GM13976 (cell line): ENCODE data around the gene FCGR2B.
"Not testable (repeated sequence)": the region's sequence is repeated elsewhere in the genome, so short reads cannot be mapped to it uniquely, and the experiment has no call there.

Experiments
- DNase-seq: peaks from one replicate; pipeline ENCODE4 v3.0.0; 2012; ENCODE audit warnings: low spot score
- CTCF ChIP-seq: IDR thresholded peaks from 2 replicates; pipeline ENCODE4 v1.5.1; 2012; ENCODE audit warnings: borderline replicate concordance, mild to moderate bottlenecking; ENCODE audit not compliant: insufficient read depth; ENCODE audit errors: extremely low read depth, missing control alignments, control extremely low read depth
- in situ Hi-C: fragments of 300-500 bp; cut with MboI; formaldehyde crosslinking; loops from one replicate; pipeline ENCODE4 v1.12.0; 2022; ENCODE audit warnings: low sequenced_read_pairs, mixed read lengths, inconsistent platforms; ENCODE audit not compliant: unreplicated experiment

FCGR2B gene

GRCh38 chr1:161676441-161676840 lies 13.5 kb downstream of the FCGR2B start:
- in situ Hi-C loops = no loop called here
- no peak for TF ChIP-seq CTCF
- DNase-seq = no peak

GRCh38 chr1:161676958-161677689 lies 14.2 kb downstream of the FCGR2B start:
- no peak for TF ChIP-seq CTCF
- DNase-seq = no peak
- in situ Hi-C loops = no loop called here

- in situ Hi-C loops = no loop called here
- no peak for TF ChIP-seq CTCF
- no peak for DNase-seq
These were observed 15.6 kb downstream of the FCGR2B start for GRCh38 chr1:161678500-161678899.

- no peak for DNase-seq
- in situ Hi-C loops = no loop called here
- TF ChIP-seq CTCF = no peak
These were observed 18.9 kb downstream of the FCGR2B start for GRCh38 chr1:161681879-161682278.

- in situ Hi-C loops = no loop called here
- no peak for DNase-seq
- TF ChIP-seq CTCF = no peak
These were observed 26.0 kb downstream of the FCGR2B start for GRCh38 chr1:161688946-161689345.

GRCh38 chr1:161691846-161692245 lies 28.9 kb downstream of the FCGR2B start:
- no peak for DNase-seq
- in situ Hi-C loops = no loop called here
- no peak for TF ChIP-seq CTCF

GRCh38 chr1:161693020-161693712 lies 30.2 kb downstream of the FCGR2B start:
- in situ Hi-C loops, DNase-seq: not testable (repeated sequence)

GRCh38 chr1:161698302-161698701 lies 35.4 kb downstream of the FCGR2B start:
- DNase-seq, in situ Hi-C loops: not testable (repeated sequence)
